Measurements from ENCODE around the gene LAMA3.

DNA sequence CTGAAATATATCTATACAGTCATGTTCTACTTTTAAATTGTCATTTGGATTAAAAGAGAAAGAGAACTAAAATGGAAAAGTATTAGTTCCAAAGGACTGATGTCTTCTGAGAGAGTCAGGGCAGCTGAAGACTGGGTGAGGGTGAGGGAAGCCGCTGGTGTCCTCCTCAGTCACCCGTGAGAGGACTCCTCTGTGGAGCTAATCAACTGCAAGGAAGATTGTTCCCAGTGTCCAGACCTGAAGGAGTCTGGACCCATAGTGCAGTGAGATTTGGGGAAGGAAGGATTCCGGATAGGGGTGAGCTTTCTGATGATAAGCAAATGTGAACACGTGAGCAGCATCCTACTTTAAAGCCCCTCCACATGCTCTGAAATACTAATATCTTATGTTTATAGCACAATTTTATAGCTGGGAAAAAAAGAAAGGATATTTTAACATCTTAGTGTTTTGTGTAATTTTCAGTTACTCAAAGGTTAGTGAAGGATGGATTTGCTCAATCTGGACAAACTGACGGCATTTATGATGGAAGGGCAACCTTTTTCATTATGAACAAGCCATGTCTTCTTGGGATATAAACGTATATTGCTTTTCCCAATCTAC lies 190.8 kb downstream of the LAMA3 start:
- TF ChIP-seq, protein P1, sequence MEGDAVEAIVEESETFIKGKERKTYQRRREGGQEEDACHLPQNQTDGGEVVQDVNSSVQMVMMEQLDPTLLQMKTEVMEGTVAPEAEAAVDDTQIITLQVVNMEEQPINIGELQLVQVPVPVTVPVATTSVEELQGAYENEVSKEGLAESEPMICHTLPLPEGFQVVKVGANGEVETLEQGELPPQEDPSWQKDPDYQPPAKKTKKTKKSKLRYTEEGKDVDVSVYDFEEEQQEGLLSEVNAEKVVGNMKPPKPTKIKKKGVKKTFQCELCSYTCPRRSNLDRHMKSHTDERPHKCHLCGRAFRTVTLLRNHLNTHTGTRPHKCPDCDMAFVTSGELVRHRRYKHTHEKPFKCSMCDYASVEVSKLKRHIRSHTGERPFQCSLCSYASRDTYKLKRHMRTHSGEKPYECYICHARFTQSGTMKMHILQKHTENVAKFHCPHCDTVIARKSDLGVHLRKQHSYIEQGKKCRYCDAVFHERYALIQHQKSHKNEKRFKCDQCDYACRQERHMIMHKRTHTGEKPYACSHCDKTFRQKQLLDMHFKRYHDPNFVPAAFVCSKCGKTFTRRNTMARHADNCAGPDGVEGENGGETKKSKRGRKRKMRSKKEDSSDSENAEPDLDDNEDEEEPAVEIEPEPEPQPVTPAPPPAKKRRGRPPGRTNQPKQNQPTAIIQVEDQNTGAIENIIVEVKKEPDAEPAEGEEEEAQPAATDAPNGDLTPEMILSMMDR (IDR thresholded peaks at IDR 0.05): no peak
- TF ChIP-seq POLR2A (IDR thresholded peaks at IDR 0.05): no peak

Measured in adrenal gland (tissue), 5 donors.